GM10266 (cell line): ENCODE measurements around the gene RAD1.

Source experiments
- DNase-seq: peaks from one replicate; pipeline ENCODE4 v3.0.0; 2012; ENCODE audit errors: extremely low spot score
- CTCF ChIP-seq: IDR thresholded peaks from 2 replicates; pipeline ENCODE4 v1.5.1; 2012; ENCODE audit warnings: mild to moderate bottlenecking, low read depth; ENCODE audit not compliant: control insufficient read depth, insufficient read depth; ENCODE audit errors: missing control alignments

RAD1 gene

GRCh38 chr5:34916518-34916917, 1.2 kb upstream of the RAD1 start:
- DNase-seq, result no peak
- TF ChIP-seq CTCF, result no peak

DNA sequence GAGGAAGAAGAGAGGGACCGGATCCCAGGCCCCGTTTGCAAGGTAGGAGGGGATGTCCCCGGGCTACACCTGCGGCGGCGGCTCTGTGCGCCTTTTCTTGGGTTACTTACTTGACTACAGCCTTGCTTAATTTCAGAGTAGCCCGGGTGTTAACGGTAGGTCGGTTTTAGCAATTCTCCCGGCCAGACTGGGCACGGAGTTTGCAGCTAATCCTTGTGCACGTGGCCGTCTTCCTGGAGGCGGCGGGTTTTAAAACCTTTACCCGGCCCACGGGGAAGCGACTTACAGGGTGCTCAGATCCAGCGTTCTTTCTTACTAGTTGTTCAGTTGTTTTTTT, 520 bp upstream of the RAD1 start:
- no peak for DNase-seq
- no peak for TF ChIP-seq CTCF

DNA sequence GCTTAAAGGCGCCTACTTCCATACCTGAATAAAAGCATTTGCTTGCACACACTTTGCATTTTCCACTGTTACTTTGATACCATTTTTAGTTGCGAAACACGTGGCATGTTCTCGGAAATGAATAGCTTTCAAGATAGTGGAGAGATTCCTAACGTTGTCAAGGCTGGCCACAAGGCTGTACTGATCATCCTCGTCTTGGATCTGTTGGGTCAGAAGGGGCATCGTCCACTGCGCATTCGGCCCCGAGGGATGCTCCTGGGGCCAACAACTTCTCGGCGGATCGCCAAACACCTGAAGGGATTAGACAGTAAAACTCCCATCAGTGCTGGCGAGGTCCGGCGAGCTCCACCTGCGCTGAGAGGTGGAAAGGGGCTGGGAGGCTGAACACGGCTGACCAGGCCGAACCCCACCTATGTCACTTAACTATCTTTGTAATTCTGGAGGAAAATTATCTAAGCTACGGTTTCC, 599 bp downstream of the RAD1 start:
- TF ChIP-seq CTCF, result no peak
- no peak for DNase-seq

DNA sequence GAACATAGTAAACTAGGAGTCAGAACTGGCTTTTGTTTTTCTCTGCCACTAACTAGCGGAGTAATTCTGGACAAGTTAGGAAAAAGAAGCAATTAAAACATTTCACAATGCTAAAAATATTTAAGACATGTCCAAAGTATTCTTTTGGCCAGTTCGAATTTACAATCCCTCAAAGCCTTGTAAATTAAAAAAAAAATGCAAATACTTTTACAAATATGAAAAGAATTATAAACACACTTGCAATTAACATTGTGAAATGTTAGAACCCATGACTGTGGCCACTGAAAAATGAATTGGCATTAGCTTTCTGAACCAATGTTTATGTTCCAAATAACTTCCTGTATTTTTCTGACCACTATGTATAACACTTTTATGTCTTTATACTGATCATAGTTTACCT, 2.2 kb downstream of the RAD1 start:
- TF ChIP-seq CTCF, result no peak
- no peak for DNase-seq

DNA sequence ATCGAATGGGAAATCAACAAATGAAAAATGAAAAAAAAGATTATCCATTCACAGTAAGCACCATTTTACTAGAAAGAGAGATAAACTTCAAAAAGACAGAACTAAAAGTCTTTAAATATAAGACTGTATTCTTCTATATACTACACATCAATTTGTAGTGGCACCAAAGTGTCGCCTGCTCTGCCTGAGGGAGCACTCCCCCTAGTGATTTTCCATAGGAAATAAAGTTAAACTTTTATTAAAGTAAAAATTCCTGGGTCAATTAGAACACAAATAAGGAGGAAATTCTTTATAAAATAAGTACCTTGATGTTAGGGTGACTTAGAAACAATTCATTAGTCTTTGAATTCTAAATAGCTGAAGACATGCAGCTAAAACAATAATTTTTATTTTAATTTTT, 9.7 kb downstream of the RAD1 start:
- DNase-seq, result no peak

DNA sequence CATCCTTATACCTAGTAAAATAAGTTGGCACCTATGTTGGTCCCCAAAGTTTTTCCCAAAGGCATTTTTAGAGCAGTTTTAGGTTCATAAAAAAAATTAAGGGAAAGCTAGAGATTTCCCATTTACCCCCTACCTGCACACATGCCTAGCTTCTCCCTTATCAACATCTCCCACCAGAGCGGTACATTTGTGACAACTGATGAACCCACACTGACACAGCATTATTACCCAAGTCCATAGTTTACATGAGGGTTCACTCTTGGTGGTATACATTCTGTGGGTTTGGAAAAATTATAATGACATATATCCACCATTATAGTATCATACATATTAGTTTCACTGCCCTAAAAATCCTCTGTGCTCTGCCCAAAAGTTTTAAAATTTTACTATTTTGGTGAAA, 12.0 kb downstream of the RAD1 start:
- DNase-seq, result no peak
- TF ChIP-seq CTCF, result no peak

More for the DNA sequence above, 9.7 kb downstream of the RAD1 start:
- peak; percentile 16 for TF ChIP-seq CTCF

GRCh38 chr5:34900652-34901051, 14.7 kb downstream of the RAD1 start:
- DNase-seq, result no peak
- TF ChIP-seq CTCF, result no peak

GRCh38 chr5:34899066-34899465, 16.2 kb downstream of the RAD1 start:
- no peak for DNase-seq
- TF ChIP-seq CTCF, result no peak
